Measurements from ENCODE around the gene MED27. TPM values are rescaled to one million over a fixed set of nuclear protein-coding genes. Genes with fewer than 3 reads are reported as not detected.

MED27 gene
- total and polyA plus RNA-seq, 2 of the 4 experiments (the other 2 are of a cell fraction), result 50.2 to 63.4 TPM

DNA sequence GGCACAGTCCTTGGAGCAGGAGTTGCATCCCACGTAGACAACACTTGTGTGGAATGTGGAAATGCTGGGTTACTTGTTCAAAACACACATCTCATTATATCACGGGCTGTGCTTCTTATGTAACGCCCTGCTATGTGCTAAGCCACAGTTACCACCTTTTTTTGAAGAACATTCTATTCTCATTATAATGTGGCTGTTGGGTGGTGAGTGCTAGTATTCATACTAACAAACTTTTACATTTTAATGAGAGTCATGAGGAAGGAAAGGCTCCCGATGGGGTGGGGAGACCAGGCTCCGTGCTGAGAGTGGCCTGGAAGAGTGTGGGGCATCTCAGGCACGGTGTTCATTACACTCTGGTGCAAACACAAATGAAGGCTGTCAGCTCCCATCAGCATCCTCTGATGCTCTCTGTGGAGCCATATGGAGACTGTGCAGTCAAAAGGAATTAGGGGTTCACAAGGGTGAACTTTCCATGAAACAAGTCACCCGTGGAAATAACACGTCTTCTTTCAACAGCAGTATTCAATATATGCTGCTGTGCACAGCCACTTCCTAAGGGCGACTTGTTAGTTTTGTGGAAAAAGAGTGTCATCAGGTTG is 186.7 kb downstream of the MED27 start:
- Histone ChIP-seq H3K9me3 (ENCODE audit: control insufficient read depth, insufficient read depth, low read length) (no peaks in the 10 kb centered on the region), H4K91ac (ENCODE audit: insufficient read depth, low read depth, low read length) (no peak overlapping the region), H2BK15ac (ENCODE audit: low read depth, low read length) (no peak overlapping the region), H2BK120ac (ENCODE audit: low read depth, low read length) (no peak overlapping the region), H3K79me1 (ENCODE audit: low read depth in 1 of 2, low read length in 2 of 2) (peaks cover 3 to 6% of the 10 kb centered on the region in 2 experiments; a peak in 3 of 4 replicates), H4K20me1 (ENCODE audit: insufficient read depth, low read length) (no peaks in the 10 kb centered on the region), H3K9me1 (ENCODE audit: insufficient read depth, low read length) (no peaks in the 10 kb centered on the region; the same call in 1 of the 2 replicates), H2BK20ac (ENCODE audit: low read depth, low read length) (no peak overlapping the region), H2BK5ac (ENCODE audit: low read depth, low read length, poor library complexity, severe bottlenecking) (no peak overlapping the region), H4K8ac (ENCODE audit: low read depth in 2 of 2, low read length in 2 of 2) (no peak overlapping the region), H3K9ac (ENCODE audit: low read depth, low read length) (no peak overlapping the region), H3K4me1 (ENCODE audit: control insufficient read depth, insufficient read depth, low read length) (peaks cover 5% of the 10 kb centered on the region; the same call in 1 of the 2 replicates), H3K4ac (ENCODE audit: low read depth, low read length) (no peak overlapping the region), H3K36me3 (ENCODE audit: control insufficient read depth, insufficient read depth, low read length) (peaks cover 9% of the 10 kb centered on the region), H3K27ac (ENCODE audit: insufficient read depth, low read length) (no peak overlapping the region), H3K56ac (ENCODE audit: extremely low read depth, insufficient read depth, low read length) (no peak overlapping the region), H3K14ac (replicated peaks; ENCODE audit: low read depth, low read length) (no peak overlapping the region), H3K27me3 (ENCODE audit: control insufficient read depth, insufficient read depth, low read length) (no peaks in the 10 kb centered on the region), H2AFZ (replicated peaks; ENCODE audit: low read length, poor library complexity) (no peak overlapping the region), H3K4me3 (ENCODE audit: insufficient read depth, low read depth, low read length) (no peak overlapping the region), H2AK5ac (ENCODE audit: low read depth, low read length) (no peak overlapping the region), H3K23ac (ENCODE audit: low read depth, low read length) (no peak overlapping the region), H3K18ac (ENCODE audit: low read depth, low read length) (no peak overlapping the region), H3K4me2 (ENCODE audit: low read depth, low read length) (no peak overlapping the region), H4K5ac (ENCODE audit: low read depth, low read length) (no peak overlapping the region), H2AK9ac (replicated peaks; ENCODE audit: low read depth, low read length, poor library complexity) (no peak overlapping the region)
- ChIA-PET POLR2A (ENCODE audit: unreplicated experiment) (no interaction called here), CTCF (no interaction called here)
- intact Hi-C loops (cut with micrococcal nuclease) (no loop called here), in situ Hi-C loops (cut with MboI; ENCODE audit: low sequenced_read_pairs) (no loop called here), dilution Hi-C loops (cut with HindIII; ENCODE audit: low sequenced_read_pairs, unreplicated experiment) (no loop called here)
- no TSS peak for BruUV-seq (replicated peaks)
- TF ChIP-seq POLR2A (IDR thresholded peaks at IDR 0.05; ENCODE audit: low read depth, low read length), result no peak
- TF ChIP-seq MAZ (IDR thresholded peaks at IDR 0.05; ENCODE audit: borderline replicate concordance, low read depth, low read length), result no peak
- TF ChIP-seq CHD1 (IDR thresholded peaks at IDR 0.05; ENCODE audit: low read depth, low read length), result no peak
- TF ChIP-seq CEBPB (IDR thresholded peaks at IDR 0.05; ENCODE audit: low read depth, low read length), result no peak
- no peak for TF ChIP-seq RAD21 (IDR thresholded peaks at IDR 0.05; ENCODE audit: low read length)
- TF ChIP-seq MXI1 (IDR thresholded peaks at IDR 0.05; ENCODE audit: borderline replicate concordance, low read depth, low read length), result no peak
- TF ChIP-seq, protein P1, sequence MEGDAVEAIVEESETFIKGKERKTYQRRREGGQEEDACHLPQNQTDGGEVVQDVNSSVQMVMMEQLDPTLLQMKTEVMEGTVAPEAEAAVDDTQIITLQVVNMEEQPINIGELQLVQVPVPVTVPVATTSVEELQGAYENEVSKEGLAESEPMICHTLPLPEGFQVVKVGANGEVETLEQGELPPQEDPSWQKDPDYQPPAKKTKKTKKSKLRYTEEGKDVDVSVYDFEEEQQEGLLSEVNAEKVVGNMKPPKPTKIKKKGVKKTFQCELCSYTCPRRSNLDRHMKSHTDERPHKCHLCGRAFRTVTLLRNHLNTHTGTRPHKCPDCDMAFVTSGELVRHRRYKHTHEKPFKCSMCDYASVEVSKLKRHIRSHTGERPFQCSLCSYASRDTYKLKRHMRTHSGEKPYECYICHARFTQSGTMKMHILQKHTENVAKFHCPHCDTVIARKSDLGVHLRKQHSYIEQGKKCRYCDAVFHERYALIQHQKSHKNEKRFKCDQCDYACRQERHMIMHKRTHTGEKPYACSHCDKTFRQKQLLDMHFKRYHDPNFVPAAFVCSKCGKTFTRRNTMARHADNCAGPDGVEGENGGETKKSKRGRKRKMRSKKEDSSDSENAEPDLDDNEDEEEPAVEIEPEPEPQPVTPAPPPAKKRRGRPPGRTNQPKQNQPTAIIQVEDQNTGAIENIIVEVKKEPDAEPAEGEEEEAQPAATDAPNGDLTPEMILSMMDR (conservative IDR thresholded peaks at IDR 0.05; ENCODE audit: low read depth, low read length), result no peak
- TF ChIP-seq NFE2L2 (IDR thresholded peaks at IDR 0.05; ENCODE audit: low read depth, low read length), result no peak
- no peak for TF ChIP-seq SMC3 (IDR thresholded peaks at IDR 0.05; ENCODE audit: low read depth, low read length)
- no peak for TF ChIP-seq RFX5 (IDR thresholded peaks at IDR 0.05; ENCODE audit: low read depth, low read length)
- no peak for TF ChIP-seq FOS (IDR thresholded peaks at IDR 0.05; ENCODE audit: low read depth, low read length)
- TF ChIP-seq, protein P2, sequence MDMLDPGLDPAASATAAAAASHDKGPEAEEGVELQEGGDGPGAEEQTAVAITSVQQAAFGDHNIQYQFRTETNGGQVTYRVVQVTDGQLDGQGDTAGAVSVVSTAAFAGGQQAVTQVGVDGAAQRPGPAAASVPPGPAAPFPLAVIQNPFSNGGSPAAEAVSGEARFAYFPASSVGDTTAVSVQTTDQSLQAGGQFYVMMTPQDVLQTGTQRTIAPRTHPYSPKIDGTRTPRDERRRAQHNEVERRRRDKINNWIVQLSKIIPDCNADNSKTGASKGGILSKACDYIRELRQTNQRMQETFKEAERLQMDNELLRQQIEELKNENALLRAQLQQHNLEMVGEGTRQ (IDR thresholded peaks at IDR 0.05; ENCODE audit: low read depth, low read length), result no peak
- TF ChIP-seq RCOR1 (IDR thresholded peaks at IDR 0.05; ENCODE audit: insufficient replicate concordance, low read length), result no peak
- no peak for TF ChIP-seq BHLHE40 (IDR thresholded peaks at IDR 0.05; ENCODE audit: low read depth, low read length)
- TF ChIP-seq MAFK (IDR thresholded peaks at IDR 0.05; ENCODE audit: low read depth, low read length), result no peak
- TF ChIP-seq, protein P3, sequence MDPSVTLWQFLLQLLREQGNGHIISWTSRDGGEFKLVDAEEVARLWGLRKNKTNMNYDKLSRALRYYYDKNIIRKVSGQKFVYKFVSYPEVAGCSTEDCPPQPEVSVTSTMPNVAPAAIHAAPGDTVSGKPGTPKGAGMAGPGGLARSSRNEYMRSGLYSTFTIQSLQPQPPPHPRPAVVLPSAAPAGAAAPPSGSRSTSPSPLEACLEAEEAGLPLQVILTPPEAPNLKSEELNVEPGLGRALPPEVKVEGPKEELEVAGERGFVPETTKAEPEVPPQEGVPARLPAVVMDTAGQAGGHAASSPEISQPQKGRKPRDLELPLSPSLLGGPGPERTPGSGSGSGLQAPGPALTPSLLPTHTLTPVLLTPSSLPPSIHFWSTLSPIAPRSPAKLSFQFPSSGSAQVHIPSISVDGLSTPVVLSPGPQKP (IDR thresholded peaks at IDR 0.05; ENCODE audit: borderline replicate concordance, low read depth, low read length), result no peak
- ATAC-seq (ENCODE audit: low read depth) (no peak), DNase-seq (no peak)
- 40% methylated on average over 1 of the region's 9 CpGs; no CpG with 5 or more reads in 1 of the 2 experiments for WGBS, 2 experiments (ENCODE audit: extremely low coverage in 2 of 2, insufficient read length in 1 of 2)
